Ishikawa (cell line): ENCODE measurements around the gene CTSZ.

Experiments
- CREB1 ChIP-seq: IDR thresholded peaks from 2 replicates; pipeline ENCODE4 v1.6.1; 2012; ENCODE audit warnings: low read depth
- EP300 ChIP-seq: IDR thresholded peaks from 2 replicates; pipeline ENCODE4 v1.6.1; 2012; ENCODE audit warnings: borderline replicate concordance
- MAX ChIP-seq: IDR thresholded peaks from 2 replicates; pipeline ENCODE4 v1.6.1; 2012
- RAD21 ChIP-seq: IDR thresholded peaks from 2 replicates; pipeline ENCODE4 v1.6.1; 2012; ENCODE audit warnings: low read depth
- TAF1 ChIP-seq: IDR thresholded peaks from 2 replicates; pipeline ENCODE4 v1.6.1; 2012; ENCODE audit warnings: low read depth, mild to moderate bottlenecking
- TF ChIP-seq, protein P1 (sequence below): IDR thresholded peaks from 2 replicates; pipeline ENCODE4 v1.6.1; 2012

GRCh38 chr20:59044796-59045195, 37.7 kb upstream of the CTSZ start:
- TF ChIP-seq EP300 (no peak), RAD21 (no peak), MAX (no peak), CREB1 (no peak), TAF1 (no peak)
- TF ChIP-seq, protein P1, sequence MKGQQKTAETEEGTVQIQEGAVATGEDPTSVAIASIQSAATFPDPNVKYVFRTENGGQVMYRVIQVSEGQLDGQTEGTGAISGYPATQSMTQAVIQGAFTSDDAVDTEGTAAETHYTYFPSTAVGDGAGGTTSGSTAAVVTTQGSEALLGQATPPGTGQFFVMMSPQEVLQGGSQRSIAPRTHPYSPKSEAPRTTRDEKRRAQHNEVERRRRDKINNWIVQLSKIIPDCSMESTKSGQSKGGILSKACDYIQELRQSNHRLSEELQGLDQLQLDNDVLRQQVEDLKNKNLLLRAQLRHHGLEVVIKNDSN = no peak
